Osteoblast (primary cell): ENCODE results near the gene SPP2. TPM values are rescaled to one million over a fixed set of nuclear protein-coding genes. Genes with fewer than 3 reads are reported as not detected.

Experiments used
- DNase-seq: peaks from one replicate; pipeline ENCODE4 v3.0.0; 2011; ENCODE audit warnings: low spot score, mixed read lengths; ENCODE audit not compliant: insufficient read length; ENCODE audit errors: missing footprints
- H2AFZ ChIP-seq: 2 replicates; pipeline ENCODE4 v1.6.0; 2011; ENCODE audit warnings: mild to moderate bottlenecking, low read length
- H3K27ac ChIP-seq: 2 replicates; pipeline ENCODE4 v1.5.1; 2011; ENCODE audit warnings: mild to moderate bottlenecking, low read depth, low read length, moderate library complexity
- H3K27me3 ChIP-seq: 2 replicates; pipeline ENCODE4 v1.6.0; 2012; ENCODE audit warnings: mild to moderate bottlenecking, control low read depth, inconsistent platforms, low read length, moderate library complexity; ENCODE audit not compliant: insufficient read depth
- H3K36me3 ChIP-seq: 2 replicates; pipeline ENCODE4 v1.5.1; 2011; ENCODE audit warnings: mild to moderate bottlenecking, low read length, control low read depth, moderate library complexity; ENCODE audit not compliant: insufficient read depth
- H3K4me1 ChIP-seq: 2 replicates; pipeline ENCODE4 v1.5.1; 2011; ENCODE audit warnings: mild to moderate bottlenecking, low read length, control low read depth, moderate library complexity; ENCODE audit not compliant: insufficient read depth
- H3K4me2 ChIP-seq: 2 replicates; pipeline ENCODE4 v1.6.0; 2011; ENCODE audit warnings: mild to moderate bottlenecking, low read length; ENCODE audit not compliant: insufficient read depth
- H3K4me3 ChIP-seq: fragments of 200-600 bp; sonication (generic); 3 replicates; pipeline ENCODE4 v1.5.1; 2012; ENCODE audit warnings: mild to moderate bottlenecking, low read length, inconsistent platforms; ENCODE audit not compliant: insufficient read depth
- H3K79me2 ChIP-seq: 2 replicates; pipeline ENCODE4 v1.6.0; 2012; ENCODE audit warnings: mild to moderate bottlenecking, low read length, control low read depth, inconsistent platforms; ENCODE audit not compliant: insufficient read depth
- H3K9me3 ChIP-seq: 2 replicates; pipeline ENCODE4 v1.5.1; 2011; ENCODE audit warnings: low read depth, low read length, control low read depth
- H4K20me1 ChIP-seq: 2 replicates; pipeline ENCODE4 v1.6.0; 2012; ENCODE audit warnings: mild to moderate bottlenecking, low read length, control low read depth; ENCODE audit not compliant: insufficient read depth
- total RNA-seq: library from RNA; depleted of rRNA; stranded (reverse); fragments of >200 nt; gene quantifications from 2 replicates; pipeline ENCODE4 v1.2.3, GENCODE V29; 2012
- TF ChIP-seq, protein P1 (sequence below): IDR thresholded peaks from 2 replicates; pipeline ENCODE4 v1.5.1; 2011; ENCODE audit warnings: mild to moderate bottlenecking, low read depth, low read length, moderate library complexity; ENCODE audit errors: extremely low read depth

SPP2 gene
- total RNA-seq, 1 donor, result not detected

DNA sequence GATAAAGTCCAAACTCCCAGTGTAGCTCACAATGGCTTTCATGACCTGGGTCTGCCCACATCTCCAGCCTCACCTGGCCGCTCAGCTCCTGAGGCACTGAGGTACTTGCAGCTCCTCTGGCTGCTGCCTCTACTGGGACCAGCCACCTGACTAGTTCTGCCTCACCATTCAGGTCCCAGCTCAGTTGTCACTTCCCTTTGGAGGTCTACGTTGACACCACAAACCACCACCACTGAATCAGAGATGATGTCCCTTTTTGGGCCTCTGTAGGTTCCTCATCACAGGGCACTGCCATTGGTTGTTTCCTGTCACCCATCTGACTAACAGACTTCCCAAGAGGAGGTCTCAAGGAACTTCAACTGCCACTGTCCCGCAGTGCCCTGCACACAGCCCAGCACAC is 21.2 kb downstream of the SPP2 start:
- DNase-seq, result no peak
- Histone ChIP-seq H3K79me2 (no peaks in the 10 kb centered on the region), H3K27ac (no peak overlapping the region), H3K4me2 (no peak overlapping the region), H3K4me3 (no peak overlapping the region), H2AFZ (no peak overlapping the region), H3K4me1 (no peaks in the 10 kb centered on the region), H4K20me1 (no peaks in the 10 kb centered on the region), H3K9me3 (no peaks in the 10 kb centered on the region), H3K27me3 (peaks cover 10% of the 10 kb centered on the region), H3K36me3 (no peaks in the 10 kb centered on the region)
- TF ChIP-seq, protein P1, sequence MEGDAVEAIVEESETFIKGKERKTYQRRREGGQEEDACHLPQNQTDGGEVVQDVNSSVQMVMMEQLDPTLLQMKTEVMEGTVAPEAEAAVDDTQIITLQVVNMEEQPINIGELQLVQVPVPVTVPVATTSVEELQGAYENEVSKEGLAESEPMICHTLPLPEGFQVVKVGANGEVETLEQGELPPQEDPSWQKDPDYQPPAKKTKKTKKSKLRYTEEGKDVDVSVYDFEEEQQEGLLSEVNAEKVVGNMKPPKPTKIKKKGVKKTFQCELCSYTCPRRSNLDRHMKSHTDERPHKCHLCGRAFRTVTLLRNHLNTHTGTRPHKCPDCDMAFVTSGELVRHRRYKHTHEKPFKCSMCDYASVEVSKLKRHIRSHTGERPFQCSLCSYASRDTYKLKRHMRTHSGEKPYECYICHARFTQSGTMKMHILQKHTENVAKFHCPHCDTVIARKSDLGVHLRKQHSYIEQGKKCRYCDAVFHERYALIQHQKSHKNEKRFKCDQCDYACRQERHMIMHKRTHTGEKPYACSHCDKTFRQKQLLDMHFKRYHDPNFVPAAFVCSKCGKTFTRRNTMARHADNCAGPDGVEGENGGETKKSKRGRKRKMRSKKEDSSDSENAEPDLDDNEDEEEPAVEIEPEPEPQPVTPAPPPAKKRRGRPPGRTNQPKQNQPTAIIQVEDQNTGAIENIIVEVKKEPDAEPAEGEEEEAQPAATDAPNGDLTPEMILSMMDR, result no peak

DNA sequence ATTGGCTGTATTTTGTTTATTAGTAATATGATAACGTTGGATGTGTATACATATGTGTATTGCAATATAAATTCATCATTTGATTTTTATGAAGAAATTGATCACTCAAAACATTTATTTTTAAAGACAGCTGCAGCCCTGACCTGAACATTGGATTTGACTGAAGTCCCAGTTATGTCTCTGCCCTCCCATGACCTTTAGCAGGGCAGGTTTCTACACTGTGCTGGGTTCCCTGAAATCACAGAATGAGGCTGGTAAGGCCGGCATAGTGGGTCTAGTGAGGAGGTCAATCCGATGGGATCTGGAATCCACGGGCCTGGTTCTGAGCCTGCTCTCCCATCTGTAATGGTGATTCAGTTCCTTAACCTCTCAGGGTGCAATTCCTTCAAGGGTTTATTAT is 22.0 kb downstream of the SPP2 start:
- no peak overlapping the region for H2AFZ ChIP-seq

DNA sequence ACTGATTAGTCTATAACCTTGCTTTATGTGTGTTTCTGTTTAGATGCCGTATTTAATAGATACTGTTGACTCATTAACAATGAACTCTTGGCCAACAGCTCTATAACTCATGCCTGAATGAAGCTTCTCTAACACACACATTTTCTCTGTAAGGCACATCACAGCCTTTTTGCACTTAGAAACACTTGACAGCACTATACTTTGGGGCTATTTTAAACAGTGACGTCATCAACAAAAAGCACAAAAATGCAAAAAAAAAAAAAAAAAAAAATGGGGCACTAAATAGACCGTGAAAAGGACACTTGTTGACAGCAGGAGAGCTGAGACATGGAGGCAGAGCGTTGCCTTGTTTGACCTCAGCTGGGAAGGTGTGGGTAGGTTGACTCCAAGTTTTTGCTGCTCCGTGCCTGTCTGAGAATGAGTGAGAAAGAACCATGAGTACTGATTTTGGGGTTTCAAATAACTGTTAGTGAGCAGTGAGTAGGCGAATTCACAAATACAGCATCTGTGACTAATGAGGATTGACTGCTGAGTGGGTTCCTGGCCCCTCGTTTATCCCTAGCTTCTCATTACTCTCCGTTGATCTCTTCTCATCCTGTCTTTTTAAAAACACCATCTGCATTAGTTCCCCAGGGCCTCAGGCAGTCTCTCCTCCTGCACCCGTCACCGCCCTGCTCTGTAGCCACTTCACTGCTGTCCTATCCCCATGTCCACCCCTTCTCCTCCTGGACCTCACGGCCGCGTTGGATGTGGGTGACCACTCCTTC is 24.4 kb downstream of the SPP2 start:
- no peaks in the 10 kb centered on the region for H3K4me1 ChIP-seq
- no peaks in the 10 kb centered on the region for H3K79me2 ChIP-seq
- DNase-seq, result no peak
- H3K27me3 ChIP-seq, result peaks cover 10% of the 10 kb centered on the region
- H3K9me3 ChIP-seq, result no peaks in the 10 kb centered on the region
- no peak overlapping the region for H3K27ac ChIP-seq
- H2AFZ ChIP-seq, result no peak overlapping the region
- TF ChIP-seq, protein P1, result no peak
- H4K20me1 ChIP-seq, result no peaks in the 10 kb centered on the region
- no peaks in the 10 kb centered on the region for H3K36me3 ChIP-seq
- H3K4me2 ChIP-seq, result no peak overlapping the region
- no peak overlapping the region for H3K4me3 ChIP-seq

More for the DNA sequence above, 22.0 kb downstream of the SPP2 start:
- TF ChIP-seq, protein P1, result no peak
- Histone ChIP-seq H3K4me1 (no peaks in the 10 kb centered on the region), H3K27me3 (peaks cover 10% of the 10 kb centered on the region), H3K4me3 (no peak overlapping the region), H3K36me3 (no peaks in the 10 kb centered on the region), H4K20me1 (no peaks in the 10 kb centered on the region), H3K9me3 (no peaks in the 10 kb centered on the region), H3K27ac (no peak overlapping the region), H3K79me2 (no peaks in the 10 kb centered on the region), H3K4me2 (no peak overlapping the region)
- DNase-seq, result no peak

DNA sequence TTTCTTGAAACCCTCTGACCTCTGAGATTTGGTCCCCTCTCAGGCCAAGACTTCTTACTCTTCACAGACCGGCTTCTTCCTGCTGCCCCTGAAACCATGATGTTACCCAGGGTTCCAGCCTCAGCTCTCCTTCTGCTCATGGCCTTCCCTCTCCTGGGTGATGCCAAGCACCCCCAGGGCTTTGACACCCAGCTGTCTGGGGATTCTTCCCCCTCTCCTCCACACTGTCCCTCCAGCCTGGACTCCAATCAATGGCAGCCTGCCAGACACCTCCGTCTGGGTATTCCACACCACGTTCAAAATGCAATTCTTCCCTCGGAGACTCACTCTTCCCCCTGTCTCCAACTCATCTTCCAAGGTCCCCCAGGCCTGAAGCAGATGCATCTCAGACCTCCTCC is 25.0 kb downstream of the SPP2 start:
- no peak overlapping the region for H2AFZ ChIP-seq
- no peaks in the 10 kb centered on the region for H3K36me3 ChIP-seq
- no peak overlapping the region for H3K4me2 ChIP-seq
- no peak overlapping the region for H3K27ac ChIP-seq
- no peaks in the 10 kb centered on the region for H3K4me1 ChIP-seq
- TF ChIP-seq, protein P1, result no peak
- no peaks in the 10 kb centered on the region for H3K79me2 ChIP-seq
- no peaks in the 10 kb centered on the region for H3K9me3 ChIP-seq
- no peak for DNase-seq
- H4K20me1 ChIP-seq, result no peaks in the 10 kb centered on the region
- peaks cover 10% of the 10 kb centered on the region for H3K27me3 ChIP-seq
- no peak overlapping the region for H3K4me3 ChIP-seq
